Mammary epithelial cell (primary cell): ENCODE results near the gene AP1S1.

Experiments used
- CTCF ChIP-seq, 2 donors: IDR thresholded peaks in 1 of 2; conservative IDR thresholded peaks in 1 of 2; 2 replicates each; pipeline ENCODE4 v1.5.1; 2011 to 2012; ENCODE audit warnings: inconsistent platforms in 2 of 2, low read length in 2 of 2, mild to moderate bottlenecking in 2 of 2, control low read depth in 1 of 2, low read depth in 1 of 2; ENCODE audit not compliant: insufficient read depth in 1 of 2; ENCODE audit errors: extremely low read depth in 1 of 2
- EZH2 ChIP-seq: IDR thresholded peaks from 2 replicates; pipeline ENCODE4 v1.6.1; 2012; ENCODE audit warnings: low read length, inconsistent platforms, borderline replicate concordance

GRCh38 chr7:101208794-101209193, 54.5 kb downstream of the AP1S1 start:
- no peak for TF ChIP-seq CTCF (conservative IDR thresholded peaks at IDR 0.05 in 1 of 2, IDR thresholded peaks at IDR 0.05 in 1 of 2; ENCODE audit: extremely low read depth in 1 of 2, insufficient read depth in 1 of 2, low read depth in 1 of 2, low read length in 2 of 2)
- TF ChIP-seq EZH2 = no peak
